Tracheal epithelial cell (primary cell): ENCODE results near the gene JMJD7. TPM values are rescaled to one million over a fixed set of nuclear protein-coding genes. Genes with fewer than 3 reads are reported as not detected.

ENCODE experiments used
- total RNA-seq: library from RNA; depleted of rRNA; stranded (reverse); fragments of >200 nt; gene quantifications from 2 replicates; pipeline ENCODE4 v1.2.1, GENCODE V29; 2014

The JMJD7 gene
- 10.8 and 34.3 TPM in 2 replicates for total RNA-seq

GRCh38 chr15:41827880-41828806, at the start of gene JMJD7:
Gene JMJD7 (plus strand): TSS chr15:41828092. CDS start chr15:41828125, 33 bp downstream.

GRCh38 chr15:41838400-41838897, 10.6 kb downstream of the JMJD7 start, which contains the start of gene PLA2G4B:
Gene PLA2G4B (plus strand): TSS chr15:41838847. CDS start chr15:41838914, 67 bp downstream.

Other genes starting within 250 kb of the JMJD7 start
- 27.7 and 37.4 TPM in 2 replicates for gene MGA, start 167.7 kb upstream of the JMJD7 start, total RNA-seq
- 14.9 and 15.4 TPM in 2 replicates for gene MAPKBP1, start 53.6 kb upstream of the JMJD7 start, total RNA-seq
- 4.5 and 7.5 TPM in 2 replicates for gene PLA2G4B, start 10.8 kb downstream of the JMJD7 start, total RNA-seq
- gene SPTBN5, start 66.0 kb downstream of the JMJD7 start, total RNA-seq, result 0.43 and 0.48 TPM in 2 replicates
- gene EHD4, start 144.5 kb downstream of the JMJD7 start, total RNA-seq, result 21.1 and 55.9 TPM in 2 replicates
- 0.21 and 0.96 TPM in 2 replicates for gene PLA2G4E, start 192.9 kb downstream of the JMJD7 start, total RNA-seq